Islet of Langerhans (tissue), 1 donor: ENCODE data around the gene MAGEH1.

Experiments
- FAIRE-seq: peaks from one replicate; lab custom pipeline; 2011; peaks lifted over from hg19 to GRCh38; lab: Jason Lieb, UNC

MAGEH1 gene

DNA sequence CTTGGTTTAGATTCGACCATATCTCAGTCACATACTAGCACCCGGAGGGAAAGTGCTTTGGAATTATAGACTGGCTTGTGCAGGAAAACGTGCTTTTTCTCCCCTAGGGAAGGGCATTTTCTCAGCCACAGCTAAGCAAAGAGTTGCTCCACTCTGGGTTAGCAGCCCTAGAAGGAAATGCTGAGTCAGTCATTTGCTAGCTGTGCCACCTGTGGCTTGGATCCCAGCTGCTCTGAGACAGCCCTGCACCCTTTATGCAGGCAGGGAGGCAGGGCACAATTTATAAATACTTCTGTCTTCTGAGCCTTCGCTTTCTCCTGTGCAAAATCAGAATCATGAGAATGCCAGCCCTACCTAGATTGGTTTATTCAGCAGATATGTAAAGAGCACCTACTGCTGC is 39.0 kb downstream of the MAGEH1 start:
- FAIRE-seq = no peak
